Stimulated activated CD4-positive, alpha-beta T cell treated with anti-CD3 and anti-CD28 coated beads, Interleukin-15, amount 100 ng/mL, for 48 hours (primary cell): ENCODE results near the gene GASK1A.
"Not testable (repeated sequence)": the region's sequence is repeated elsewhere in the genome, so short reads cannot be mapped to it uniquely, and the experiment has no call there.

ENCODE experiments used
- DNase-seq, 2 donors: peaks; one replicate each; pipeline ENCODE4 v3.0.0-alpha.2; 2020; ENCODE audit warnings: low read depth in 2 of 2

The GASK1A gene

GRCh38 chr3:43061101-43061895 is 82.2 kb downstream of the GASK1A start:
- DNase-seq, result no peak

DNA sequence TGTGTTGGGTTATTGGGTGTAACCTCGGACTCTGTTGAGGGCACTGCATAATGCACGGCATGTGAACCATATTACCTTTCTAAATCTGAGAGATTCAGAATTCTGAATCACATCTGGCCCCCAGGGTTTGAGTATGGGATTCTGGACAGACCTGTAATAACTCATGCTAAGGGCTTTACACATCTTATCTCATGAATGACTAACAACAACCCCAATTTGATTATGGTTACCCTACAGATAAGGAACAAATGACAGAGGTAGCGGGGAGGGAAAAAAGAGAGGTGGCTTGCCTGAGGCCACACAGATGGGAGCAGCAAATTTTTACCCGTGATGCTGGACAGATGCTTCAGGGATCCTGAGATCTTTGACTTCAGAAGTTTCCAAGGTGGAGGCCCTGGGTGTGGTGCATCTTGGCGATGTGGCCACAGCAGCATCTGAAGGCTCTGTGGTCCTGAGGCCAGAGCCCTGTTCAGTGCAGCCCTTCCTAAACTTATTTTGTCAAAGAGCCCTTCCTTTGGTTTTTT is 83.0 kb downstream of the GASK1A start:
- DNase-seq, result no peak

DNA sequence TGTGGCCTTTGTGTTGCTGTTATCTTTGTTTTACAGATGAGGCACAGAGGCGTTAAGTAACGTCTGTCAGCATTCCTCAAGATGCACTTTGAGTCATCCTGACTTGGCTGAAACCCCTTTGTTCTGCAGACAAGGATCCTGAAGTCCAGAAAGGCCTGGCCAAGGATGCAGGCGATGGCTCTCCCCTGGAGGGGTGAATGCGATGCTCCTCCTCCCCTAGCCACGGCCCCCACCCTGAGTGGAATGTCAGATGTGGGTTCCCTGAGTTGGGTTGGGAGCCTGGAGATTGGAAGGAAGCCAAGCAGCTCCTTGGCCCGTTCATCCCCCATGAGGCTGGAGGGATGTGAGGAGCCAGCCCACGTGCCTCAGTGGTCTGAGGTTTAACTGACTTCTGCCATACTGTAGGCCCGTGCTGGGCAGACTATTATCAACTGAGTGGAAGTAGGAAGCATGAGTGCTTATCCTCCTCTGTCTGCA is 83.5 kb downstream of the GASK1A start:
- no peak for DNase-seq

DNA sequence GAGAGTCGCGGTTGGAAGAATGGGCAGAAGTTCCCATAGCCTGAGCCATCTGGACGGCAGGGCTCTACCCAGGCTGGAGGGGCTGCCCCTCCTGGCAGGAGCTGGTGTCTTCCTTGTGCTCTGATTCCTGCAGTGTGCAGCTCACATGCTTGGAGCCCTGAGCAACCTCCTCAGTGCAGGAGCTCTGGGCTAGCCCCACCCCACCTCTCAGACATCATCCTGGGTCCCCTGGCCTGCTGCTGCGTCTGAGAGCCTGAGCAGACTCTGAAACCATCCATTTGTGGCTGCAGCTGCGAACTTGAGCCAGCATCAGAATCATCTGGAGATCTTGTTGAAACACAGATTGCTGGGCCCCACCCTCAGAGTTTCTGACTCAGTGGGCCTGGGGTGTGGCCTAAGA is 84.0 kb downstream of the GASK1A start:
- no peak for DNase-seq

DNA sequence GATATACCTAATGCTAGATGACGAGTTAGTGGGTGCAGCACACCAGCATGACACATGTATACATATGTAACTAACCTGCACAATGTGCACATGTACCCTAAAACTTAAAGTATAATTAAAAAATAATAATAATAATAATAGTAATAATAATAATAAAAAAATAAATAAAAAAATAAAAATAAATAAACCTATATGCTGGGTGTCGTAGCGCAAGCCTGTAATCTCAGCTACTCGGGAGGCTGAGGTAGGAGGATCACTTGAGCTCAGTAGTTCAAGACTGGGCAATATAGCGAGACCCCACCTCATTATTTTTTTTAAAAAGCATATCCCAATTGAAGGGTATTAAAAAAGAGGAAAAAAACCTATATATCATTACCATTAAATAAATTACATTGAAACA is 91.6 kb downstream of the GASK1A start:
- DNase-seq, result not testable (repeated sequence)

DNA sequence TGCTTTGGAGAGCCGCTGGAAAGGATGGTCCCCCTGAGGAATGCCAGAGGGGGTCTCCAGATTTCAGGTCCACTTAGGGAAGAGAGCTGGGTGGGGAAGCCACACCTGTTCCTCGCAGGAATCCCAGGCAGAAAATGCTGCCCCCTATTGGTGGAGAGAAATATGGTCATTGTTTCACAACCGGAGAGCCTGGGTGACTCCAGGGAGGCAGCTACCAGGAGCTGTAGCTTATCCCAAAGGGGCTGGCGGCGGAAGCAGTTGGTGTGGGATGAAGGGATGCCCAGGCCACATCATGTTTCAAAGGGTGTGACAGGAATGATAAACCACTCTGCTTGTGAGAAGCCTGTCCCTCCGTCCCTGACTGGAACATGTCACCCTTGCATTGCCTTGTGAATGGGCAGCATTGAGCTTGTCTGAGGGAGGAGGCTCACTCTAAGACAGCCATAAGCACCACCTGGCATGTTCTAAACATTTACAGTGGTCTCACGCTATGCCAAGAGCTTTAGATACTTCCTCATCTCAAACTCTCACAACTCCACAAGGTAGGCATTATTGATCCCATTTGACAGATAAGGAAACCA is 92.3 kb downstream of the GASK1A start:
- peak in 1 of 2 donors; percentile 2 for DNase-seq

DNA sequence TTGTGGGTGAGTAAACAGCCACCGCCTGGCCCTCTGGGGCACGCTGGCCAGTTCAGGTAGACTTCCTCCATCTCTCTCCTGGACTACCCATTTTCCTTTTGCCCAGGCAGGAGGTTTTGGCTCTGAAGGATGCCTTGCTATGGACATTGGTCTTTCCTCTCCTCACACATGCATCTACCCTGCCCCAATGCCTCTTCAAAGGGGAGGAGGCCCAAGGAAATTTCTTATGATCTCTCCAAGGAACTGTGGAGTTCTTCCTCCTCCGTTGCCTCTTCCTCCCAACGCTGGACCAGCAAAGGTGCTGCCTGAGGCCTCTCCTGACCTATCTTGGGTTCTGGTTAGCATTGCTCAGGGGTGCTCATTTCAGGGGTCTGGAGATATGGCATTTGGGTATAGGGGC is 93.2 kb downstream of the GASK1A start:
- DNase-seq, result no peak

GRCh38 chr3:43073116-43073835 is 94.2 kb downstream of the GASK1A start:
- no peak for DNase-seq

GRCh38 chr3:43073836-43074220 is 94.7 kb downstream of the GASK1A start:
- DNase-seq, result no peak

DNA sequence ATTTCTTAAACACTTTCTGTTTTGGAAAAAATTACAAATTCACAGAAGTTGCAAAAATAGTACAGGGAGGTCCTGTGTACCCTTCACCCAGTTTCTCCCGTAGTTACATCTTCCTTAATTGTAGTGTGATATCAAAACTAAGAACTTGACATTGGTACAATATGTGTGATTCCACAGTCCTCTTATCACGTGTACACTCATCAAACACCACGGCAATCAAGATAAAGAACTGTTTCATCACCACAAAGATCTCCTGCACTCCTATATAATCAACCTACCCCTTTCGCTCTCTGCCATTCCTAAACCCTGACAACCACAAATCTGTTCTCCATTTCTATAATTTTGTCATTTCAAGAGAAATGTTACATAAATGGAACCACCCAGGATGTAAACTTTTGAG is 95.4 kb downstream of the GASK1A start:
- DNase-seq, result no peak

DNA sequence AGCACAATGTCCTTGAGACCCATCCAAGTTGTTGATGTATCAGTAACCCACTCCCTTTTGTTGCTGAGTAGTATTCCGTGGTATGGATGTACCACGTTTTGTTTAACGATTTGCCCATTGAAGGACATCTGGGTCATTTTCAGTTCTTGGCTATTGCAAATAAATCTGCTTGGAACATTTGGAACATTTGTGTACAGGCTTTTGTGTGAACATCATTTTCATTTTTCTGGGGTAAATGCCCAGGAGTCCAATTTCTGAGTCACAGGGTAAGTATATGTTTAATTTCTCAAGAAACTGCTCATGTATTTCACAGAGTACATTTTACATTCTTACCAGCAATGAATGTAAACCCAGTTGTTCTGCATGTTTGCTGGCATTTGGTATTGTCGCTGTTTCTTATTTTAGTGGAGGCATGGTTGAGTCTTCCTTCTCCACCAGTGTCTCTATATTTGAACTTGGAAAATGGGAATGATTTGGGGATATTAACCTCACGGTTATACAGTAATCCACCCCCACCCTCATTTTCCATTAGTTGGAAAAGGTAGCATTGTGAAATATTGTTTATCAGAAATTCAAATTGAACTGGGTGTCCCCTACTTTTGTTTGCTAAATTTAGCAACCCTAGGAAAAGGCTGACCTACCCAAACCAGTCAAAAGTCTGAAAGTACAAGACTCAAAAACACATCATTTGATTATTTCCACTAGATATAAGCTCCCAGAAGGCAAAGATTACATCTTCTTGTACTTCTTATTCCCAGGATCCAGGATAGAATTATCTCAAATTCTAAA is 96.0 kb downstream of the GASK1A start:
- no peak for DNase-seq

- DNase-seq, result no peak
Measured at GRCh38 chr3:43075904-43076661, 97.0 kb downstream of the GASK1A start.

DNA sequence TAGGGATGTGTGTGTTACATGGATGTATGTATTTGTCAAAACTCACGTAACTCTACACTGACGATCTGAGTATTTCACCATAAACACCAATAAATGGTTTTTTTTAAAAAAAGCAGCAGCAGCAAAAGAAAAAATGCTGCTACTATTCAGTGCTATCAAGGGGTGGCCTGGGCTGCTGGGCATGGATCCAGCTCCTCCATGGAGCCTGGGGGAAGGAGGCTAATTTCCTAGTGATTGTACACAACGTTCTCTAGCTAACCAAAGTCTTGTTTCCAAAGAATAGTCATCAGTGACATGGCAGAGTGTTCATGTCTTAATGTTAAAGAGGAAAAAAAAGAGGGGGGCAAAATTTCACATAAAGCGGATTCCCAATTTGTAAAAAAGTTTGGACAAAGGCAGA is 97.7 kb downstream of the GASK1A start:
- no peak for DNase-seq

DNA sequence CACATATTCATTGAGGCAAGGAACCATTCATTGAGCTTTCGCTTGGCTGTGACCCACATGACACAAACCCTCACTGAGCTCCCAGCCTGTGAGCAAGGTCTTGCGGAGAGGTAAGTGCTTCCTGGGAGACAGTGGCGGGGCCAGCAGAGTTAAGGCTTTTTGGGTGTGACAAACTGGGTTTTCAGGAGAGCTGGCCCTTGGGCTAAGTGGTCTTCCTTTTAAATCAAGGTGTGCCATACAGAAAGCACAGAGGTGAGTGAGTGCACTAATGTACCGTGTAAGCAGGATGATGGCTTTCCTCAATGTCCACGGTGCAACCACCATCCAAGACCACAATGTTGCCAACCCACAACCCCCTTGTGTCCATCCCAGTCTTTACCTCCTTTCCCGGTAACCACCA is 98.2 kb downstream of the GASK1A start:
- no peak for DNase-seq

DNA sequence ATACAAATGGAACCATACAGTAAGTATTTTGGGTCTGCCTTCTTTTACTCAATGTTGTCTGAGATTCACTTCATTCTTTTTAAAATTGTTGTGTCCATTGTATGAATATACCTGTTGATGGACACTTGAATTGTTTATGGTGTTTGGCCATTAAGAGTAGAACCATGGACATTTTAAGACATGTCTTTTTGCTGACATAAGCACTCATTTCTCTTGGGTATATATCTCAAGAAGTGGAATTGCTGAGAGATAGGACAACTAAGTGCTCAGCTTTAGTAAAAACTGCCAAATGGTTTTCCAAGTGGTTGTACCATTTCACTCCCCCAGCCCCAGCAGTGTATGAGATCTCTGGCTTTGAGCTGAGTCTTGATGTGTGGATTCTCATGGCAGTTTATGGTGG is 98.6 kb downstream of the GASK1A start:
- DNase-seq, result no peak

DNA sequence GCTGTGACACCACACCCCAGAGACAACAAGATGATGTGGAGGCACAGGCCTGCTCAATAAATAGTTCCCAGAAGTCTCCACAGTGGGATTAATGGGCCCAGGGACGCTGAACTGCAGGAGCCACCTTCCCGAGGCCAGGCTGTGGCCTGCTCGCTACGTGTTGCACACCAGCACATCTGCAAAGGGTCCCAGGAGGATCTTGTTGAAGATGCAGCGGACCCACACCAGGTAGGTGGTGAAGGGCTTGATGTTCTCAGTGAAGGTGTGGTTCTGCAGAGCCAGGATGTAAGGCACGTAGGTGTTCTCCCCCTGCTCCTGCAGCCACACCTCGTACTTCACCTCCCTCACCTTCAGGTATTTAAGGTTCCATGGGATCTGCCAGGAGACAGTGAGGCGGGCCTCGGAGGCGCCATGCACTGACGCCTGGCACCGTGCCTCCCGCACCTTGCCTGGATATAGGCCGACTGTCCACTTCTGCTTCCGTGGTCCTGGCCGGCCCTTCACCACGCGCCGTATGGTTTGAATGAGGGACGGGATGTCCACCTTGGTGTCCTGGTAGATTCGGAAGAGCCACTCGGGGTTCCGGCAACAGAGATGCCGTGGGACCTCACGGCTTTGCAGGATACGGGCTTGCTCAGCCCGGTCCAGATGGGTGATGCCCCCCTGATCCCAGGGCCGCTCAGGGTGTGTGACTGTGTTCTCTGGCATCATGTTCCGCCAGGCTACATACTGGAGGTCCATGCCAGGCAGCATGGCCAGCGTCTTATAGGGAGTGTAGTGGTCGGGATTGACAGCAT is 100.6 kb downstream of the GASK1A start:
- DNase-seq, result no peak

DNA sequence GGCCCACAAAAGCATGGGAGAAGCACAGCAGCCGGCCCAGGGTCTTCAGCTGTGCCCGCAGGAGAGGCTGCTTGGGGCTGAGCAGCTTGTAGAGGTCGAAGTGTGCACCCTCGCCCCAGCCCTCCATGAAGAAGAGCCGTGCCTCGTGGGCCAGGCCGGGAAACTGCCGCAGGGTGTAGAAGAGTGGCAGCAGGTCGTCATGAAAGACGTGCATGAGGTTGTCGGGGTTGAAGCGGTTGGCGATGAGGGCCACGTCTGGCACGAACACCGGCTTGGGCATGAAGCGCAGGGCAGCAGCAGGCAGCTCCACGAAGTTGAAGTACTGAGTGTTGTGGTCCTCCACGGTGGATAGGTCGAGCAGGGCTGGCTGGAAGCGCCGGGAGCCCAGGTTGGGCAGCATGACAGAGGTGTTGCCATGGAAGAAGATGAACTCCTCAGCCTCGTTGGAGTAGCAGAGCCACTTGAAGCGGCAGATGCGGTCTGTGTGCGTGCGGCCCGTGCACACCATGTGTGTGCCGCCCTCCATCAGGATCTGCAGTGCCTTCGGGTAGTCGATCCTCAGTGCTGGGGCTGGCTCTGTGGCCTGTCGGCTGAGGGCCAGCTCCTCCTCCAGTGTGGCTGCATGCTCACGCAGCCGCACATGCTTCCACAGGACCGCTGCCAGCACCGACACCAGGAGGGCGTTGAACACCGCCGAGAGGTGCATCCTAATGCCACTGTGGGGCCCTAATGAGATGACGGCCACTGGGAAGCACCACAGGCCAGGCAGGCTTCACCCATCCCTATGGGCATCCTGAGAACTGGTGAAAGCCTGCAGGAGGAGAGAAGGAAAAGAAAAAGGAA is 101.8 kb downstream of the GASK1A start:
- DNase-seq, result no peak

- no peak for DNase-seq
Measured at GRCh38 chr3:43081796-43082195, 102.7 kb downstream of the GASK1A start.

DNA sequence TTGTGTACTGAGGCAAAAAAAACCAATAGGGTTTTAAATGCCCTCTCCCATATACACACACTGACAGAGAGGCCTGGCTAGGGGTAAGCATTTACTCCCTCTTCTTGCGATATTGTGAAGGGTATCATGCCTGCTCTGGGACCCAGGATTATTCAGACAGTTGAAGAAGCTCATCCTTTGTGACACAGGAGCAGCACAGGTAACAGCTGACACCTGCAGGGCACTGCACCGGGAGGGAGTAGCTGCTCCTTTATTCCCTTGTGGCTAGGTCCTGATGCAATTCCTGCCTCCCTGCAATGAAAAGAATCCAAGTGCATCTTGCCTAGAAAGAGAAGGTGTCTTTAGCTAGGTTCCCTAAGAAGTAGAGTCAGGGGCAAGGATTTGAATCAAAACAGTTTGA is 103.3 kb downstream of the GASK1A start:
- DNase-seq, result no peak
